Skin of body (tissue), 2 donors: ENCODE measurements around the gene RALGAPB. TPM values are rescaled to one million over a fixed set of nuclear protein-coding genes. Genes with fewer than 3 reads are reported as not detected.
"Not testable (repeated sequence)": the region's sequence is repeated elsewhere in the genome, so short reads cannot be mapped to it uniquely, and the experiment has no call there.

Source experiments
- DNase-seq: peaks from one replicate; lab custom pipeline; 2025; lab: John Stamatoyannopoulos, UW
- total RNA-seq: library from RNA; depleted of rRNA; stranded (reverse); fragments of >200 nt; gene quantifications from one replicate; pipeline ENCODE4 v1.2.3, GENCODE V29; 2014

RALGAPB gene
- total RNA-seq, 1 donor from 2014 or later: 36.1 TPM

DNA sequence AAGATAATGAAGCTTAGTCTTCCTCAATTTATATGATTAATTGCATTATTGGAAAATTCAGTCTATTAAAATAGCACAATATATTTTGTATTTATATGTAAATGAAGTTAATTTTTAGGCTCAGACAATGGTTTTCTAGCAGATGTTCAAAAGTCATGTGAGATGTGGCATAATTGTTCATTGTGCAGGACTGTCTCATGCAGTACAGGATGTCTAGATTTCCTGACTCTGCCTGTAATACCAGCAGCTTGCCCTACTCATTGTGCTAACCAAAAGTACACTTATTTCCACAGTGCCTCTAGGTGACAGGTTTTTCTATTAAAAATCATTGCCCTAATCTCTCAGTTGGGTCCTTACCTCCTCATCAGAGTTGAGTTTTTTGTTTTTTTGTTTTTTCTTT lies 12.4 kb downstream of the RALGAPB start:
- no peak for DNase-seq

DNA sequence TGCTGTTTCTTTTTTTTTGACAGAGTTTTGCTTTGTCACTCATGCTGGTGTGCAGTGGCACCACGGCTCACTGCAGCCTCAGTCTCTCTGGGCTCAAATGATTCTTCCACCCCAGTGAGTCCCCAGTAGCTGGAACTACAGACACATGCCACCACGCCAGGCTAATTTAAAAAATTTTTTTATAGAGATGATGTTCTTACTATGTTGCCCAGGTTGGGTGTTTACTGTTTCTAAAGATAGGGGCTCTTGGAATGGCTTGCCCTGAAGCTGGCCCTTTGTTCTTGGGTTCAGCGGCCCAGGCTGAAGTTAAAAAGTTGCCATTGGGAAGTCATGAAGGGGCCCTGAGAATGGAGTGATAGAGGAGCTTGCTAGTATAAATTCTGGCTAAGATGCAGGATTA lies 16.5 kb downstream of the RALGAPB start:
- DNase-seq: no peak

DNA sequence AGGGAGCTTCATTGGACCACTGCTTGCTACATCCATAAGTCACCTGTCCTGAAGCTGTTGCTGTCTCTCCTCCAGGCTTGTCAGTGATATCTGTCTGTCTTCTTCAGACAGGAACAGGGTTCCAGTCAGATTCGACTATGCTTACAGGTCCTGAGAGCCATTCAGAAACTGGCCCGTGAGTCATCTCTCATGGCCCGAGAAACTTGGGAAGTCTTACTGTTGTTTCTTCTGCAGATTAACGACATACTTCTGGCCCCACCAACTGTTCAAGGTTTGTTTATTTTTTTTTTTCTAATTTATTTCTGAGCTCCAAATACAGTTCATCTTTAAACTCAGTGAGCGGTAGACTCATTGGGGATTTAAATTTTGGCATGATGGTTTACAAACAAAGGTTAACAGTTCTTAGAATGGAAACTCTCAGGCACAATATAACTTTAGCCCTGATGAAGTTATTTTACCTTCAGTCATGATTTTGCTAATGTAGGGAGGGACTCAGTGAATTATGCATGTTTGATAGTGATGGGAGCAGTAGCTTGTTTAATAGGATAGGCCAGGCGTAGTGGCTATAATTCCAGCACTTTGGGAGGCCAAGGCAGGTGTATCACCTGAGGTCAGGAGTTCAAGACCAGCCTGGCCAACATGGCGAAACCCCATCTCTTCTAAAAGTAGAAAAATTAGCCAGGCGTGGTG lies 24.7 kb downstream of the RALGAPB start:
- no peak for DNase-seq

DNA sequence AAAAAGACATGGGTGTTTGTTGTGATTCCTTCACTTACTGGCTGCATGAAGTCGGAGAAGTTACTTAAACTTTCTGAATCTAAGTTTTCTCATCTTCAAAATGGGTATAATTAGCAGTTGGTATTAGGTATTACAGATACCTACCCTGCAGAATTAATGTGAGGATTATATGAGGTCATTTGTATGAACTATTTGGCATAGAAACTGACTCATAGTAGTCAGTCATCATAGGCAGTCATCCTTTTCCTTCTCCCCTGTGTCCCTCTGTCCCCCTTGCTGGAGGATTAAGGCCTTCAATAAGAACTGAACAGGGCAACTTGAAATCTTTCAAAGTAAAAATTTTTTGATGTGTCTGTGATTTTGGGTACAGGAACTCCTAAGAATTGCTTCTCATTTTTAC lies 26.3 kb downstream of the RALGAPB start:
- no peak for DNase-seq

DNA sequence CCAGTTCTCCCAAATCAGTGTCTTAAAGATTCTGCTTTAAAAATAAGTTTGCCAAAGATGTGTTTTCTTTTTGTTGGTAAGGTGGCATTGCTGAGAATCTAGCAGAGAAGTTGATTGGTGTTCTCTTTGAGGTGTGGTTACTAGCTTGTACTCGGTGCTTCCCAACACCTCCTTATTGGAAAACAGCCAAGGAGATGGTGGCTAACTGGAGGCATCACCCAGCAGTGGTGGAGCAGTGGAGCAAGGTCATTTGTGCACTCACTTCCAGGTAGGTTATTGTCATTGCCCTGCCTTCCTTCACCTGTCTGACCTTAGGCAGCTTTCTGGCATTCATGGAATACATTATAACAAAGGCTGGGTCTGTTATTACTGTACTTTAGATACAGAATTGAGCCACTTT lies 26.7 kb downstream of the RALGAPB start:
- no peak for DNase-seq

GRCh38 chr20:38501858-38502436 lies 29.3 kb downstream of the RALGAPB start:
- no peak for DNase-seq

- DNase-seq: no peak
Observed at GRCh38 chr20:38504368-38505090, 31.9 kb downstream of the RALGAPB start.

DNA sequence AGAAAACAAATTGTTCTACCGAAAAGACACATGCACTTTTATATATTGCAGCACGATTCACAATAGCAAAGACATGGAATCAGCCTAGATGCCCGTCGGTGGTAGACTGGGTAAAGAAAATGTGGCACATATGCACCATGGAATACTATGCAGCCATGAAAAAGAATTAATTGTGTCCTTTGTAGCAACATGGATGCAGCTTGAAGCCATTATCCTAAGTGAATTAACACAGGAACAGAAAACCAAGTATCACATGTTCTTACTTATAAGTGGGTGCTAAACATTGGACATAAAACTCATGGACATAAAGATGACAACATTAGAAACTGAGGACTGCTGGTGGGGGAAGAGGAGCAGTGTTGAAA lies 32.4 kb downstream of the RALGAPB start:
- DNase-seq: no peak

GRCh38 chr20:38511726-38512125 lies 39.1 kb downstream of the RALGAPB start:
- not testable (repeated sequence) for DNase-seq

GRCh38 chr20:38514185-38514584 lies 41.5 kb downstream of the RALGAPB start:
- DNase-seq: no peak

- DNase-seq: no peak
Observed at GRCh38 chr20:38514947-38515346, 42.3 kb downstream of the RALGAPB start.

DNA sequence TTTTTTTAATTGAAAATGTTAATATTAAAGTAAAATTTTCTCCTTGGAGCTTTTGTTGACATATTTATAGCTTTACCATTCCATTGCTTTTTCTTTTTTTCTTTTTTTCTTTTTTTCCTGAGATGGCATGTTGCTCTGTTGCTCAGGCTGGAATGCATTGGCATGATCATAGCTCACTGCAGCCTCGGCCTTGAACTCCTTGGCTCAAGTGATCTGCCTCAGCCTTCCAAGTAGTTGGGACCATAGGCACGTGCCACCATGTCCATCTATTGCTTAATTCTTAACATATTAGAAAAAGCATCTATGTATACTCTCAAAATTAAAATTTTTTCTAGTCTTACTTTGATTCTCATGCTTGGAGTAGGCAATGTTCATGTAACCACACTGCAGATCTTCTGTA lies 43.0 kb downstream of the RALGAPB start:
- DNase-seq: no peak

DNA sequence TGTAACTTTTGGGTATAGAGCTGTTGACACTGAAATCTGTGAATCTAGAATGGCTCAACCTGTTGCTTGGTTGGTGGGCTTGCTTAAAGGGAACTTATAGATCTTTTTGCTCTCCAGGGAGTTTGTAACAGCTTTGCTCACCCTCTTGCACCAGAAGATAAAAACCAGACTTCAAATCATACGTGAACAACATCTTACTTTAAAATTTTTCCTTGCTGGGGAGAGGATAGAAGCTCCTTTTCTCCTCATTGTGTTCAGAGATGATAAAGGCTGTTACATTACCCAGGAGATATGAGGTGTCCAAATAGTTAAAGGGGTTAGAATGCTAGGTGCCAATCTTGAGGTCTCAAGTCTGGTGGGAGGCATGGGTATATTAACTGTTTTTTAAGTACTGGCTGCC lies 46.8 kb downstream of the RALGAPB start:
- no peak for DNase-seq

- DNase-seq: no peak
Observed at GRCh38 chr20:38520261-38520660, 47.6 kb downstream of the RALGAPB start.

- no peak for DNase-seq
Observed at GRCh38 chr20:38523697-38524096, 51.1 kb downstream of the RALGAPB start.

- DNase-seq: no peak
Observed at GRCh38 chr20:38528167-38528566, 55.5 kb downstream of the RALGAPB start.

DNA sequence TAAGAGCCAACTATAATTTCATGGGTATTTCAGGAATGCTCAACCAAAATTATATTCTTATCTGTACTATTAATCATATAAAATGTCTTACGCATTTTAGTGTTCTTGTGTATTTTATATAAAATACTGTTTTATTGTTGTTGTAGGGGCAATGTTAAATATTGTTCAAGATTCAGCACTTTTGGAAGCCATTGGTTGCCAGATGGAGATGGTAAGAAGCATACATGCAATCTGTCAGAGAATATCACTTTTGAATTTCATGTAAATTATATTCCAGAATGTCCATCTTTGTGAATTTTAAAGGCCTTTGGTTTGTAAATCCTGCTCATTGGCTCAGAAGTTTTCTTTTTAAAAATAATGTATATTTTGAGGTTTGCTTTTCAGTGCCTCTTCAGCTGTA lies 58.4 kb downstream of the RALGAPB start:
- DNase-seq: no peak

GRCh38 chr20:38534756-38535155 lies 62.1 kb downstream of the RALGAPB start:
- no peak for DNase-seq

GRCh38 chr20:38536310-38536709 lies 63.7 kb downstream of the RALGAPB start:
- DNase-seq: no peak

DNA sequence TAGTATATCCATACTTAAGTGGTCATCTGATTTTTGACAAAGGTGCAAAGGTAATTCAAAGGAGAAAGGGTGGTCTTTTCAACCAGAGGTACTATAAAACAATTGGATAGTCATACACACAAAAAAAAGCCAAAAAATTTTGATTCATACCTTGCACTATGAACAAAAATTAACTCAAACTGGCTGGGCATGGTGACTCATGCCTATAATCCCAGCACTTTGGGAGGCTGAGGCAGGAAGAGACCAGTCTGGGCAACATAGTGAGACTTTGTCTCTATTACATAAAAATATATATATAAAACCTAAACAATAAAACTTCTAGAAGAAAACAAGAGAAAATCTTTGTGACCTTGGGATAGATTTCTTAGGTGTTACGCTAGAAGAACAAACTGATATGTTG lies 64.5 kb downstream of the RALGAPB start:
- DNase-seq: no peak

DNA sequence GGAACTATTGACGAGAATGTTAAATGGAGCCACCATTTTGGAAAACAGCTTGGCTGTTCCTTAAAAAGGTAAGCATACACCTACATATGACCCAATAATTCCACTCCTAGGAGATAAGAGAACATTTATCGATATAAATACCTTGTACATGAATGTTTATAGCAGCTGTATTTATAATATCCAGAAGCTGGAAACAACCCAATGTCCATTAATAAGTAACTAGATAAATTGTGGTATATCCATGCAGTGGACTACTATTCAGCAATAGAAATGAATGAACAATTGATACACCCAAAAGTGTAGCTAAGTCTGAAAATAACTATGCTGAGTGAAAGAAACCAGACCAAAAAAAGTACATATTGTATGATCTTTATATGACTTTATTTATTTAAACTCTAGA lies 66.1 kb downstream of the RALGAPB start:
- no peak for DNase-seq

DNA sequence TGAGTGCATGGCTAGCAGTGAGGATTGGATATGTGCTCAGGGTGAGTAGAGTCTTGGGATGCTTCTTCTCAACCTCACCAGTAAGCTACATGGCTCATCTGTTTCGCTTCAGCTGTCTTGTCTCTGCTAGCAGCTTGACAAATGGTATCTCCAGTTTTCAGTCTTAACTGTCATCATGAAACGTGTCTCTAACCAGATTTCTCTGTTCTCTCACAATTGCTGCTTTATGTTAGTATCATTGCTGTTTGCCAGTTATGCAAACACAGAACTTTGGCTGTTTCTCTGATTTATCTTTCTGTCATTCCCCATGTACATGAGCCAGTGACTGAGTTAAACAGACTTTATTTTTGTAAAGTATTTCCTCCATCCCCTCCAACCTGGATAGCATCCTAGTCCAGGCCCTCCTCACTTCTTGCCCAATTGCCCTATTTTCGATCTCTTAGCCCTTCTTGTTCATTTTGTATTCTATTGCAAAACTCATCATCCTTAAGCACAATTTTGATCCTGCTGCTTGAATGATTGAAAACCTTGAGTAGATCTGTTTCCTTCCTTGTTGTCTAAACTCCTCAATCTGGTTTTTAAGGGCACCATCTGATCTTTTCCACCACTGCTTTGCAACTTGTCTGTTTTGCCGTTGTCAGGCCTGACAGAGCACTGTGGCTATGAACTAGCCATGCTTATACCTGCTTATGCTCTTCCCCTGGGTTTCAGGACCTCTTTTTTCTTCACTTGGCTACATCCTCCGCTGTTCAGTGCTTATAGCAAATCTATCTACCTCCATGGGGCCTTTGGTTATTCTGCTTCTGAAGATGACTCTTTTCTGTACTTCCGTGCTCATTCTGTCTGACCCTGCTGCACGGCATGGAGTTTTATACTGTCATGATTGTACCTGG lies 70.6 kb downstream of the RALGAPB start:
- peak; percentile 20 for DNase-seq
